AG10803 (cell line): ENCODE data around the gene C1orf21.

Experiments used
- DNase-seq: peaks from one replicate; pipeline ENCODE4 v3.0.0; 2010; ENCODE audit warnings: low read depth
- H3K4me3 ChIP-seq: 2 replicates; pipeline ENCODE4 v1.5.1; 2011; ENCODE audit warnings: mild to moderate bottlenecking, low read length, control low read depth
- CTCF ChIP-seq: conservative IDR thresholded peaks from 2 replicates; pipeline ENCODE4 v1.5.1; 2011; ENCODE audit warnings: mild to moderate bottlenecking, low read length, control low read depth, inconsistent platforms

Gene C1orf21

GRCh38 chr1:184368354-184368753, 18.5 kb upstream of the C1orf21 start:
- H3K4me3 ChIP-seq, result no peak overlapping the region
- TF ChIP-seq CTCF, result no peak
- DNase-seq, result no peak

DNA sequence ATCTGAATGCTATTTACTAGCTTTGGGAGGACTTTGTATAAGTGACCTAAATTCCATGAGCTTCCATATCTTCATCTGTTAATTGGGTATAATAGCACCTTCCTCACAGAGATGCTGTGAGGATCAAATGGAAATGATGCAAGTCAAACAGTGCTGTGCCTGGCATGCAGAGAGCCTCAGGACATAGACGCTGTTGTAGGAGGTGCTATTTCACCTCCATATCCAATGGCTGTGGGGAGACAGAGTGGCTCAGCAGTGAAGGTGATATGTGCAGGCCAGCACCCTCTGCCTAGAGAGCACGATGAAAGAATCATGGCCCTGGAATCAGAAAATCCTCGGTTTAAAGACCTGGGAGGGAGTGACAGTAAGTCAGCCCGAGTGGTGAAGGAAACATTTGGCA, 16.0 kb upstream of the C1orf21 start:
- no peak for DNase-seq
- no peak for TF ChIP-seq CTCF
- no peak overlapping the region for H3K4me3 ChIP-seq

- no peak for TF ChIP-seq CTCF
- H3K4me3 ChIP-seq, result no peak overlapping the region
- DNase-seq, result no peak
These were observed 13.7 kb upstream of the C1orf21 start for GRCh38 chr1:184373155-184373554.

DNA sequence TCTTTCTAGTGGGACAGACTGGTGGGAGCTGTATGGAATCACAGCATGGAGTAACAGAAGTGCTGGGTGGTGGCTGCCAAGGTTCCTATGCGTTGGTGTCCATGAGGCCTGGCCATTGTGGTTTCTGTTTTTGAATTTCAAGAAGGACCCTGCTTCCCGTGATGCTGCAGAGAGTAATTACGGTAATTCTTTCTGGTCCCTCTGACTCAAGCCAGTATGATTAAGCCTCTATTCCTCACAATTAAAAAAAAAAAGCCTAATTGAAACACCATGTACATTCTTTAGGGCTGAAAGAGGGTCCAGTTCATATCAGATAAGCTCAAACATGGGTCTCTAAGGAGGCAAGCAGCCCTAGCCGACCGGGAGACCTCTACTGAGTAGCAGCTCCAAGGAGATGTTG, 10.5 kb upstream of the C1orf21 start:
- DNase-seq, result peak; percentile 26
- TF ChIP-seq CTCF, result no peak
- H3K4me3 ChIP-seq, result no peak overlapping the region

DNA sequence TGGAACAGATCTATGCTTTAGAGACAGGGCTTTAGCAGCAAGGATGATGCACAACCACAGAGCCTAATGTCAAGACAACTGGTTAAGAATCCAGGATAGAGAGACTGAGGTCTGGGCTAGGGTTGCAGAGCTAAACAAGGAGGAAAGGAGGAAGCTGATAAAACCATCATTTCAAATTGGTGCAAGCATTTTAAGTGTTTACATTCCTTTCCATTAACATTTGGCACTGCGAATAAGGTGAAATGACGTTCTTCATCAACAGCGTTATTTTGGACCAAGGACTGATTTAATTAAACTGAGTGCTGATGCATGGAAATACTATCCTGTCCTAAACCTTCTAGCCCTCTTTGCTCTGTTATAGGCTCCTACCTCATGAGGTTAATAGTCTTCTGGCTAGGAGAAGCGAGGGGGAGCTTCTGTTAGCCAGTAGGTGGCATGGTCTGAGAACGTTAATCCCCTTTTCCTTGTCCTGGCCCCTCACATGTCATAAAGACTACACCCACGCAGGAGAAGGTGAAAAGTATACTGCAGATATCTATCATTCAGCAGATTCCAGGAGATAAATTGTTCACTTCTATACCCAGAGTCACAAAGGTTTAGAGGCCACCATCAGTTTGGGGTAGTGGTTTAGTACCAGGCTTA, 7.6 kb upstream of the C1orf21 start:
- no peak for DNase-seq
- 0 out of 2 replicates have a peak, but pooled peaks have one; percentile 2 for TF ChIP-seq CTCF
- H3K4me3 ChIP-seq, result no peak overlapping the region

DNA sequence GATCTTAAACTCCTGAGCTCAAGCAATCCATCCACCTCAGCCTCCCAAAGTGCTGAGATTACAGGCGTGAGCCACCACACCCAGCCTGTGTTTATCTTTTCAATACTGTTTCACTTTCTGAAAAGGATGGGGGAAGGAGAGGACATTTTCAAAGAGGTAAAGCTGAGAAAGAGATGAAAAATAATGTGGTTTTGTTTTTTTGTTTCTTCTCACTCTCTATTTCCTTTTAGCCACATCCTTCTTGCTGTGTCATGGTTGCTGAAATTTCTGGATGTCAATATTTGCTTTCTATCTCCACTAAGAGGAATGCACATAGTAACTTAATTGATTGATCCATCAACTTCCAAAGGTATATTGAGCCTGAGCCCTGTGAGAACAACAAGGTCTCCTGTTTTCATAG, 6.4 kb upstream of the C1orf21 start:
- TF ChIP-seq CTCF, result no peak
- DNase-seq, result no peak
- H3K4me3 ChIP-seq, result no peak overlapping the region

DNA sequence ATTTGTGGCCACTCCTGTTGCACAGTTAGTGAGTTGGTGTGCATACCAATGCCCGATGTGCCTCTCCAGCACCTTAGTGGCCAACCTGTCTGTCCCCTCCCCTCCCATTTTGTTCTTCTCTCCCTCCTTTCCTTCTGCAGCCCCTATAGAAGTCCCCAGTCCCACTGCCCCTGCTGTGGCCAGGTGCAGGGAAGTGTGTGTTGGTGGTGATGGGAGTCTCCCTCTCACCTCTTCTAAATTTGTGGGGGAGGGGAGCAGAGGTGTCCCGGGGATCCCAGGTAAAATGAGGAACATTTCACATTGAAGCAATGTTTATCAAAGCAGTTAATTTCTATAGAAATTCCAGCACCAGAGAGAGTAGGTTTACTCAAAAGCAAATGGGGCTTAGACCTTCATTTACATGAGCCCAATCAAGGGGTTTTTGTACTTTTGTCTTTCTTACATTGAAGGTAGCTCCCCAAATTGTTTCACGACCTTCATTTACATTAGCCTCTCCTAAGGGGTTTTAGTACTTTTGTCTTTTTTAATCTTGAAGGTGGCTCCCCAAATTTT, 3.0 kb upstream of the C1orf21 start:
- no peak for TF ChIP-seq CTCF

More for the DNA sequence above, 3.0 kb upstream of the C1orf21 start:
- DNase-seq, result no peak
- no peak overlapping the region for H3K4me3 ChIP-seq
